Tibial artery (tissue), 4 donors: ENCODE measurements around the gene IL4I1.

Experiments
- DNase-seq, 2 donors: peaks; one replicate each; pipeline ENCODE4 v3.0.0-alpha.2; 2019
- H3K27ac ChIP-seq, 2 donors: fragments of 200-600 bp; sonication (generic) in 1 of 2; 1 replicate in 1 of 2; 2 replicates in 1 of 2; pipeline ENCODE4 v1.5.1; 2018 to 2019; ENCODE audit warnings: mild to moderate bottlenecking in 1 of 2
- H3K27me3 ChIP-seq, 2 donors: fragments of 200-600 bp; sonication (generic) in 1 of 2; one replicate each; pipeline versions ENCODE4 v1.5.1 to v1.6.0; 2016 to 2019
- H3K36me3 ChIP-seq, 3 donors: fragments of 200-600 bp; sonication (generic) in 2 of 3; one replicate each; pipeline ENCODE4 v1.5.1; 2016 to 2019; ENCODE audit warnings: mild to moderate bottlenecking in 2 of 3
- H3K4me1 ChIP-seq, 4 donors: fragments of 200-600 bp; sonication (generic) in 2 of 4; 1 replicate in 3 of 4; 2 replicates in 1 of 4; pipeline ENCODE4 v1.5.1; 2016 to 2019
- H3K4me3 ChIP-seq, 2 donors: fragments of 200-600 bp; sonication (generic) in 1 of 2; 1 replicate in 1 of 2; 2 replicates in 1 of 2; pipeline ENCODE4 v1.5.1; 2018 to 2019; ENCODE audit warnings: mild to moderate bottlenecking in 2 of 2
- H3K9me3 ChIP-seq, 3 donors: fragments of 200-600 bp; sonication (generic) in 1 of 3; one replicate each; pipeline ENCODE4 v1.5.1; 2016 to 2019
- intact Hi-C: fragments of 100-400 bp; cut with DNase I; formaldehyde crosslinking; loops from one replicate; pipeline ENCODE4 v1.15.0; 2023; ENCODE audit warnings: low total_unique reads
- TF ChIP-seq, protein P1 (sequence below), 2 experiments: fragments of 200-600 bp in 1 of 2; fragments of 450-650 bp in 1 of 2; IDR thresholded peaks; one replicate each; pipeline ENCODE4 v1.5.1; 2017 to 2019; ENCODE audit warnings: antibody characterized with exemption in 2 of 2, mild to moderate bottlenecking in 1 of 2, moderate library complexity in 1 of 2

IL4I1 gene

DNA sequence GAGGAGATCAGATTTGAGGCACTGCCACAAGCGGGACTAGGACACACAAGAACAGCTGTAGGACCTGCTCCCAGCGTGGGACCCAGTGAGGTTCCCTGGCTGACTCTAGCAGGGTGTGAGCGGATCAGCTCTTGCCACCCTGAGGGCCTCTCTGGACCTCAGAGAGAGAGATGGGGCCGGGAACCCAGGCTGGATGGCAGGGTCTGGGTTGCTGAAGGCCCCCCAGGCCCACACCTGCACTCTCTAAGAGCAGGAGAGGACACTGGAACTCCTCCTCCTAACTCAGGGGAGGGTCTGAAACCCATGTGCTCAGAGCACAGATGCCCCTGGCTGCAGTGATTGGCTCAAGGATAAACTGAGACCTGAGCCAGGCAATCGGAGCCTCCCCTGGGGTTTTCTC, 13.5 kb upstream of the IL4I1 start:
- Histone ChIP-seq H3K36me3 (peaks cover 15 to 64% (median 40%) of the 10 kb centered on the region in 3 donors), H3K27ac (no peak overlapping the region), H3K9me3 (no peaks in the 10 kb centered on the region), H3K4me1 (peaks cover 0 to 19% (median 10%) of the 10 kb centered on the region in 4 donors), H3K4me3 (no peak overlapping the region), H3K27me3 (no peaks in the 10 kb centered on the region)
- no peak for DNase-seq
- TF ChIP-seq, protein P1, sequence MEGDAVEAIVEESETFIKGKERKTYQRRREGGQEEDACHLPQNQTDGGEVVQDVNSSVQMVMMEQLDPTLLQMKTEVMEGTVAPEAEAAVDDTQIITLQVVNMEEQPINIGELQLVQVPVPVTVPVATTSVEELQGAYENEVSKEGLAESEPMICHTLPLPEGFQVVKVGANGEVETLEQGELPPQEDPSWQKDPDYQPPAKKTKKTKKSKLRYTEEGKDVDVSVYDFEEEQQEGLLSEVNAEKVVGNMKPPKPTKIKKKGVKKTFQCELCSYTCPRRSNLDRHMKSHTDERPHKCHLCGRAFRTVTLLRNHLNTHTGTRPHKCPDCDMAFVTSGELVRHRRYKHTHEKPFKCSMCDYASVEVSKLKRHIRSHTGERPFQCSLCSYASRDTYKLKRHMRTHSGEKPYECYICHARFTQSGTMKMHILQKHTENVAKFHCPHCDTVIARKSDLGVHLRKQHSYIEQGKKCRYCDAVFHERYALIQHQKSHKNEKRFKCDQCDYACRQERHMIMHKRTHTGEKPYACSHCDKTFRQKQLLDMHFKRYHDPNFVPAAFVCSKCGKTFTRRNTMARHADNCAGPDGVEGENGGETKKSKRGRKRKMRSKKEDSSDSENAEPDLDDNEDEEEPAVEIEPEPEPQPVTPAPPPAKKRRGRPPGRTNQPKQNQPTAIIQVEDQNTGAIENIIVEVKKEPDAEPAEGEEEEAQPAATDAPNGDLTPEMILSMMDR (IDR thresholded peaks at IDR 0.05), result no peak
- intact Hi-C loops, result no loop called here

DNA sequence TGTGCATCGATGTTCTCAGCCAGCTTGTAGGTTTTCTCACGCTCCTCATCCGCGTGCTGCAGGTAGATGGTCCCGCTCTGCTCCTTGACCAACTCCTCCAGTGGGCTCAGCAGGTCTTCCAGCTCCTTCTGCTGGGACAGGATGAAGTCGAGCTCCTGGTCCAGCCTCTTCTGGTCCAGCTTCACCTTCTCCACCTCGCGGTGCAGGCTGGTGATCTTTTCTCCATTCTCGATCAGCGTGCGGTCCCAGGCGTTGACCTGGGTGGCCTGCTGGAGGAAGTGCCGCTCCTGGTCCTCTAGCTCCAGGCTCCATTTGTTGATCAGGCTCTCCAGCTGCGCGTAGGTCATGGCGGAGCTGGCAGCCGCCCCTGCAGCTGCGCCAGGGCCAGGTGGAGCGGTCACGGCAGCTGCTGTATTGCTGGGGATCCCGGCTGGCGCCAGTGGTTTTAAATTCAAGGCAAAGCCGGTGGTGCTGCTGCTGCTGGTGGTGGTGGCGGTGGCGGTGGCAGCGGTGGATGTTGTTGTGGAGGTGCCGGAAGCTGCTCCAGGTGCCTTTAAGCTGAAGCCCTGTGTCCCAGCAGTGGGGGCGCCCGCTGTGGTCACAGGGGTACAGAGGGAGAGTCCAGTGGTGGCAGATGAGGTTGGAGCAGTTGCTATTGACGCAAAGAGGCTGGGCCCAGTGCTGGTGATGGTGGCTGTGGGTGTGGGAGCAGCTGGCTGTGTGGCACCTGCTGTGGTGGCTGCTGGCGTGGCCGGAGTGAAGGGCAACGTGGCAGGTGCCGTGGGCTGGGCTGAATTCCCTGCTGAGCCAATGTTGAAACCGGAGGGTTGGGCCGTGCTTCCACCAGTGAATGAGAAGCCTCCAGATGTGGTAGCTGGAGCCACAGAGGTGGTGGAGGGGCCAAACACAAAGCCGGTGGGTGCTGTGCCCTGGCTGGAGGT, 12.1 kb upstream of the IL4I1 start:
- H3K4me1 ChIP-seq, result peaks cover 0 to 19% (median 10%) of the 10 kb centered on the region in 4 donors
- intact Hi-C loops, result no loop called here
- no peak for DNase-seq
- TF ChIP-seq, protein P1 (IDR thresholded peaks at IDR 0.05), result no peak
- H3K27ac ChIP-seq, result no peak overlapping the region
- peaks cover 14 to 52% (median 35%) of the 10 kb centered on the region in 3 donors for H3K36me3 ChIP-seq
- H3K27me3 ChIP-seq, result no peaks in the 10 kb centered on the region
- no peak overlapping the region for H3K4me3 ChIP-seq
- H3K9me3 ChIP-seq, result no peaks in the 10 kb centered on the region

DNA sequence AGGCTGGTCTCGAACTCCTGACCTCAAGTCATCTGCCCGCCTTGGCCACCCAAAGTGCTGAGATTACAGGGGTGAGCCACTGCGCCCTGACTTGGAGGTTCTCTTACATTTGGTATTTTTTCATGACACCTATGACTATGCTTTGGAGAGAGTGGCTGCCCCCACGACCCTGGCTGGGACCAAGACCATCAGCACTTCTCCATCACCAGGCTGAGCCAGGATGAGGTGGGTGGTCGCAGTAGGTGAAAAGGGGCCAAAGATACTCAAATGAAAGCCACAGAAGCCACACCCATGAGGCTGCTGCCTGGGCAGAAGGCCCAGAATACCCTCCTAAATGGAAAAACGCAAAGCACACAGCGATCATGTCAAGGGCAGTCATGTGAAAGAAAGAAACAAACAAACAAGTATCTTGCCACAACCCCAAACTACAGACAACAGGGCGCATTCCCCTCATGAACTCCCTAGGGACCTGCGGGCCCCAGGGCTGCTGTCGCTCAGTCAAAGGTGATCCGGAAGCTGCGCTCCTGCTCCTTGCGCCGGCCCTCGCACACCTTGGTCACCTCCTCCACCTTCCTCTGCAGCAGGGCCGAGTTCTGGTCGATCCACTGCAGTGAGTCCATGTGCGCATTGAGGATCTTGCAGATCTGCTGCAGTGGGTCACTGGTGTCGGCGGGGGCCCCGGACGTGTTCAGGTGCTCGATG, 11.2 kb upstream of the IL4I1 start:
- H3K36me3 ChIP-seq, result peaks cover 14 to 44% (median 35%) of the 10 kb centered on the region in 3 donors
- no peak overlapping the region for H3K27ac ChIP-seq
- TF ChIP-seq, protein P1 (IDR thresholded peaks at IDR 0.05), result no peak

DNA sequence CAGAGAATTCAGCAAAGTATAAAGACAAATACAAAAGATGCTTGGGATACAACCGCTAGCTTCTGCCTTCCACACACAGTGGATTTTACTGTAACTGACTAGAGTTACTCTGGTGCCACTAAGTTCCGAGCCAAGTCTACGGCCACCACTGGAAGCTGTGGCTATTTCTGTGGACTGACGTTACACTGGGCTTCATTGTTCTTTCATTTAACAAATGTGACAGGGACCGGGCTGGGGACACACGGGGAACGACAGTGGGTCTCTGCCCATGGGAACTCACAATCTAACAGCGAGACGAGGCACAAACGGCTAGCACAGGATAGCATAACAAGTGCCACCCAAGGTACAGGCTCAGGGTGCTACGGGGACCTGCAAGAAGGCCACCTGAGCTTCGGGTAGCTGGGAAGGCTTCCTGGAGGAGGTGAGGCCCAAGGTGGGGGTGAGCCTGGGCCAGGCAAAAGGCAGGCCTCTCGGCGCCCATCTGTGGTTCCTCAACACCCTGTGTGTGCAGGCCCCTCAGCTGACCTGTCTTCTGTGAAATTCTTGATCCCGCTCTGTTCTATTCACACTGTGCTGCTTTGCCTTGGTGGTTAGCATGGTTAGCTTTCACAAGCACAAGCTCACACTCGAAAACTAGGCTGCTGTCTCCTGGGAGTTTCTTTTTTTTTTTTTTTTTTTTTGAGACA, 10.3 kb upstream of the IL4I1 start:
- Histone ChIP-seq H3K36me3 (peaks cover 14 to 41% (median 35%) of the 10 kb centered on the region in 3 donors), H3K4me3 (no peak overlapping the region), H3K9me3 (no peaks in the 10 kb centered on the region), H3K4me1 (peaks cover 0 to 15% (median 8%) of the 10 kb centered on the region in 4 donors), H3K27ac (no peak overlapping the region), H3K27me3 (no peaks in the 10 kb centered on the region)
- TF ChIP-seq, protein P1 (IDR thresholded peaks at IDR 0.05), result no peak
- intact Hi-C loops, result no loop called here
- DNase-seq, result no peak

More for the DNA sequence above, 11.2 kb upstream of the IL4I1 start:
- H3K9me3 ChIP-seq, result no peaks in the 10 kb centered on the region
- H3K27me3 ChIP-seq, result no peaks in the 10 kb centered on the region
- H3K4me1 ChIP-seq, result peaks cover 0 to 19% (median 10%) of the 10 kb centered on the region in 4 donors
- no peak overlapping the region for H3K4me3 ChIP-seq
- intact Hi-C loops, result no loop called here
- DNase-seq, result no peak

DNA sequence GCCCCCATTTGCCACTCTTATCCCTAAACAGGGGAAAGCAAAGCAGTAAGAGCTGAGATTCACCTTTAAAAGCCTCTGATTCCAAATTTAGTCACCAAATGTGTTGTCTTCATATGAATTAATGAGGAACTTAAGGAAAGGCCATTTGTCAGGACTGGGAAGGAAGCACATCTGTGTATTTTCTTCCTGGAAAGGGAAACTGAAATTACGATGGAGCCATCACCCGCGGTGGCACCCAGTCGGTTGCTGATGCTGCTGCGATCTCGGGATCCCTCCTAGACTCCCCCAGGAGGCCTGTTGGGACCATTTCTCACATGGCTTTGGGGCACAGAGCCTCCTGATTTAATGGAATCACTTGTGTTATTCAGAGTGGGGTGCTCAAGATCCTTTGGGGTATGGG, 7.4 kb upstream of the IL4I1 start:
- Histone ChIP-seq H3K4me1 (no peaks in the 10 kb centered on the region), H3K4me3 (no peak overlapping the region), H3K27me3 (no peaks in the 10 kb centered on the region), H3K27ac (no peak overlapping the region), H3K9me3 (no peaks in the 10 kb centered on the region), H3K36me3 (peaks cover 14 to 36% (median 31%) of the 10 kb centered on the region in 3 donors)
- no peak for DNase-seq
- TF ChIP-seq, protein P1 (IDR thresholded peaks at IDR 0.05), result no peak
- intact Hi-C loops, result no loop called here
